DMS79 treated with DMSO at 0.1 percent for 48 hours (cell line): ENCODE data around the gene CHCHD3.

Experiments used
- DNase-seq: peaks from one replicate; lab custom pipeline; 2025; lab: John Stamatoyannopoulos, UW

The CHCHD3 gene

GRCh38 chr7:133077394-133077793 lies 4.5 kb downstream of the CHCHD3 start:
- no peak for DNase-seq

- DNase-seq, result no peak
These were observed 5.7 kb downstream of the CHCHD3 start for GRCh38 chr7:133076142-133076541.

GRCh38 chr7:133071506-133071905 lies 10.4 kb downstream of the CHCHD3 start:
- no peak for DNase-seq

- DNase-seq, result peak; percentile 95
These were observed 11.3 kb downstream of the CHCHD3 start for GRCh38 chr7:133070562-133070961.

GRCh38 chr7:133065301-133065700 lies 16.6 kb downstream of the CHCHD3 start:
- DNase-seq, result no peak

- no peak for DNase-seq
These were observed 17.6 kb downstream of the CHCHD3 start for GRCh38 chr7:133064082-133064820.

- DNase-seq, result peak; percentile 66
These were observed 20.1 kb downstream of the CHCHD3 start for GRCh38 chr7:133061792-133062191.

- DNase-seq, result peak; percentile 66
These were observed 20.5 kb downstream of the CHCHD3 start for GRCh38 chr7:133061357-133061756.

GRCh38 chr7:133060004-133060403 lies 21.9 kb downstream of the CHCHD3 start:
- no peak for DNase-seq

- DNase-seq, result no peak
These were observed 22.6 kb downstream of the CHCHD3 start for GRCh38 chr7:133059263-133059662.

- DNase-seq, result peak; percentile 85
These were observed 25.3 kb downstream of the CHCHD3 start for GRCh38 chr7:133056370-133057238.

- no peak for DNase-seq
These were observed 27.6 kb downstream of the CHCHD3 start for GRCh38 chr7:133054162-133054840.

- DNase-seq, result no peak
These were observed 28.5 kb downstream of the CHCHD3 start for GRCh38 chr7:133053321-133053891.

GRCh38 chr7:133052826-133053225 lies 29.1 kb downstream of the CHCHD3 start:
- DNase-seq, result no peak

- no peak for DNase-seq
These were observed 29.5 kb downstream of the CHCHD3 start for GRCh38 chr7:133052401-133052756.

- DNase-seq, result no peak
These were observed 30.0 kb downstream of the CHCHD3 start for GRCh38 chr7:133051719-133052400.

- peak; percentile 70 for DNase-seq
These were observed 30.8 kb downstream of the CHCHD3 start for GRCh38 chr7:133051066-133051465.

GRCh38 chr7:133050200-133050995 lies 31.5 kb downstream of the CHCHD3 start:
- DNase-seq, result no peak

- DNase-seq, result no peak
These were observed 33.3 kb downstream of the CHCHD3 start for GRCh38 chr7:133048589-133048988.

- no peak for DNase-seq
These were observed 34.6 kb downstream of the CHCHD3 start for GRCh38 chr7:133047321-133047720.
